HG03175 (cell line): Measurements from ENCODE around the gene SMAD2.
"Not testable (repeated sequence)": the region's sequence is repeated elsewhere in the genome, so short reads cannot be mapped to it uniquely, and the experiment has no call there.

Source experiments
- ATAC-seq: cut with Tn5 transposase; IDR thresholded peaks from one replicate; pipeline ENCODE4 v1.9.1; 2021; ENCODE audit warnings: mild to moderate bottlenecking, moderate library complexity; ENCODE audit not compliant: unreplicated experiment

The SMAD2 gene

DNA sequence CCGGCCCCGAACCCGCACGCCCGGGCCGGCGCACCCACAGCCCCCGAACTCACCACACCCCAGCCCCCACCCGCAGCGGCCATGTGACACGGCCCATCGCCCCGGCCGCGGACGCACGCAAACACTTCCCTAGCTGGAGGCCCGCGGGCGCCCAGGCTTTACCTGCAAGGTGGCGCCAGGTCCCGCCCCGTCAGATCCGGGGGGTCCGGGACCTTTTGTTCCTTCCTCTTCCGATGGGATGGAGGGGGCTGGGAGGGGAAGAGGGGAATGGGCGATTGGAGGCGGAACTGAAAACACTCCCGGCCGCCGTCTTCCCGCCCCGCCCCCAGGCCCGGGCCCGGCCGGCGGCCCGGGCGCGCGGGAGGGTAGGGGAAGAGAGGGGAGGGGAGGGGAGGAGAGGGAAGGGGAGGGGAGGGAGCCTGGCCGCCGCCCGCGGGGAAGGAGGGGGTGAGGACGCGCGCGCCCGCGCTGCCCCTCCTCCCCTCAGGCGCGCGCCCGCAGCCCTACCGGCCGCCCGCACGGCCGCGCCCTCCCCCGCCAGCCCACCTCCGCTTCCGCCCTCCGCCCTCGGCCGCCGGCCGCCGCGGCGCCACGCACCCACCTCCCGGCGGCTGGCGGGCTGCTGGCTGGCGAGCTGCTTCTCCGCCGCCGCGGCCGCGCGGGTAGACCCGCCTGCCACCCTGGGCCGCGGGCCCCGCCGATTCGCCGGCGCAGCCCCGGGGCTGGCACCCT, at the start of gene SMAD2:
TSS of gene SMAD2 (minus strand) at position 461 of the 732 bp plus-strand sequence. CDS start 33,903 bp downstream, outside the sequence.
- ATAC-seq = peak; percentile 66

DNA sequence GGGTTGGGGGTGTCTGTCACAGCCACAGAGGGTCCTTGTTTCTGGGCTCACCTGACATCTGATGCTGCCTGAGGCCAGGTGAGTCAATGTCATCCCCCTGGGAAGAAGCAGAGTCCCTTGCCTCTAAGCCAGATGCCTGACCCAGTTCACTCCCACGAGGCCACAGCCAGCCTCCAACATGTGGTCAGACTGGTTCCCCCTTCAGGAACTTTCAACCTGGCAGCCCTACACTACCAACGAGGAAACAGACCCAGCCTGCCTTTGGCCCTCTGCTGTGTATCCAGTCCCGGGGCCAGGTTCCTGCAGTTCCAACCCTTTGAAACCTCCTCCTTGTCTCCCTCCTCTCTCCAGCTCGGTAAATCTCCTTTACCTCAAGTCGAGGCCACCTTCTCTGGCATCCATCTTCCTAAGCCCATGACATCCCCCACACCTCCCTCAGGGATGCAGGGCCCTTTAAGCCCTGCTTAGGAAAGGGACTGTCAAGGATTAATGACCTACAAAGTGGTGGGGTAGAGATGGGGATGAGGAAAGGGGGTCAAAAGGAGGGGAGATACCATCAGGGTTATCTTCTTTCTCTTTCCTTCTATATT, 49.2 kb upstream of the SMAD2 start:
- ATAC-seq = no peak

DNA sequence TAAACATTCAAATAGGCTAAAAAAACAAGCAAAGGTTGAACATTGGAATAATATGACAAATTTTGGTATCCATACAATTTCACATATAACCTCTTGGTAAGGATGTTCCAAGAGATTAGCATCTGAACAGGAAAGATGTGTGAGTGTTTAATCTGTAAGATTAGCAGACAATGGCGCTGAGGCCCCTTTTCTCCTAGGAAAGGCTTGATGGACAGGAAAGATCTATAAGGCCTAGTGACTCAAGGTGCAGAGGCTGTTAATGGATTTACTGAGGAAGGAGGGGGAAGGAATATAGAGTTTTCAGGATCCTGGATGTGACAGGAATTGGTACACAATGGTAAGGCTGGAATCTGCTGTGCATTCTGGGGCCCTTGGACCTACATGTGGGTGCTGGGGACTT, 48.1 kb upstream of the SMAD2 start:
- no peak for ATAC-seq

DNA sequence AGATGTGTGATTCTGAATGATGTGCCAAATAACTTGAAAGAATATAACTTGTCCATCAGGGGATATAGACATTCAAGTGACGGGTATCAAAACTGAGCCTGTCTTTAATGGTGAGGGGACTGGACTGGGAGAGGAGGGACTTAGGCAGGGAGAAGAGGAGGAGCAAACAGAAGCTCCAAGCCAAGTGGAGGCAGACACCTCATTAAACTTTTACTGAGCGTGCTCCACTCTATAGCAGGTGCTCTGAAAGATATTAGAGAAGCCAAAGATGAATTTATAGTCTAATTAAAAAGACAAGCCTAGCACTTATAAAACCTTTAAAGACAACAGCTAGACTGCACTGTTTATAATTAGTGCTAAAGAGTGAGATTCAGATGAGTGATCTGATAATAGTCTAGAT, 47.7 kb upstream of the SMAD2 start:
- no peak for ATAC-seq

DNA sequence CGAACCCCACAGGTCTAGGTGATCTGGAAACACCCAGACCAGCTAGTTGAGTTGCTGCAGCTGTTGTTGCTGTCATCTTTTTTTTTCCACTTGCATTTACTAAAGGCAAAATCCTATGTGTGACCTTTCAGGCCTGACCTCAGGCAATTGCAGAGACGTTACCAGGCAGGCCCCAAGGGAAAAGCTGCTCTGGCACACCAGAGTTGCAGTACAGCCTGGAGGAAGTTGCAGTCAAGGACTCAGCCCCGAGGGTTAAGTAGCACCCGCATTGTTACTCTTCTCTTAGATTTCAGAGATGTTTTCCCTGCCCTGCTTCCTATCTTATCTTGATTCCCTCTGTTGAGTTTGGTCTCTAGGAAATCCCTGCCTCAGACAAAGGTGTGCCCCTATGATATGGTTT, 45.2 kb upstream of the SMAD2 start:
- ATAC-seq = no peak

DNA sequence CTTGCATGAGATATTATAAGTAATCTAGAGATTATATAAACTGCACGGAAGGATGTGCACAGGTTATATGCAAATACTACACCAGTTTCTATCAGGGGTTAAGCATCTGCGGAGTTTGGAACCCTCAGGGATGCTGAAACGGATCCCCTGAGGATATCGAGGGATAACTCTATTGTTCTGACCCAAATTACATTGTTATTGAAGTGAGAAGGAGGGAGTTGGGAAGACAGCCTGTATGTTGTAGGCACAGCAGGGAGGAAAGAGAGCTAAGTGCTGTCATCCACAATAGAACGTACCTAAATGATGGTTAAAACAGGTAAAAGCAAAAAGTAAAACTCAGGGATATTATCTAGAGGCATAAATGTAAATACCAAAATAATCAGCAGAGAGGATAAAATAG, 44.6 kb upstream of the SMAD2 start:
- ATAC-seq = no peak

DNA sequence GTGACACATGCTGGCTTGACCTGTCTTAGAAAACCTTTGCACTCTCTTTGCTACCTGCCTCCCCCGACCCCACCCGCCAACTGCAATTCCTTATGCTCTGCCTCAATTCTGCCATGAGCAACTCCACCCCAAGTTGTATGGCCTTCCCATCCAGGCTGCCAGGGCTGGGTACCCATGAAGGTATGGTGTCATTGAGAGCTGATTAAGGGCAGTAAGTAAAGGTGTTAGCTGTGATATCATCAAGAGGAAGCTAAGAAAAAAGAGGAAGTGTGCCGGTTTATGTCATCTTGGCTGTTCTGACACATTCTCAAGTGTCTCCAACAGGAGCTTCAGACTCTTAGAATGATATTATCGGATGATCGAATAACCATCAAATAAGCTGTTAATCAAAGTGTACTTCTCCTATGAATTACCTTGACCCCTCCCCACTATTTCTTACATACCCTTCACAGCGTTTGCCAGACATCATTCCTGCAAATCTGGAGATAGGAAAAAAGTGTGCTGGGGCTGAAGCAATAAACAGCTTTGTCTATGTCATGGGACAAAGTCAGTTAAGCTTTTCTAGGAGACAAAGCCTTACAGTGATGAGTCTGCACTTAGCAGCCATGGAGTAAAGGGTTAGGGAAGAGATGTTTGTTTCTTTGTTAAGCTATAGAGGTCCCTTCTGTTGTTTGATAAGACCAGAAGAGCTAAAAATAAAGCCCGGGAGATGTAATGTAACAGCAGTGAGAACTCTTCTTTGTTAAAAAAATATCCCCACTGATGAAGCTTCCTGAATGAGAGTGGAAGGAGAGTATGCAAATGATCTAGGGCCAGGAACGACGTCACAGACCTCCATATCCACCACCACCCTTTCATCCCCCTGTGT, 40.4 kb upstream of the SMAD2 start:
- ATAC-seq = peak; percentile 96

DNA sequence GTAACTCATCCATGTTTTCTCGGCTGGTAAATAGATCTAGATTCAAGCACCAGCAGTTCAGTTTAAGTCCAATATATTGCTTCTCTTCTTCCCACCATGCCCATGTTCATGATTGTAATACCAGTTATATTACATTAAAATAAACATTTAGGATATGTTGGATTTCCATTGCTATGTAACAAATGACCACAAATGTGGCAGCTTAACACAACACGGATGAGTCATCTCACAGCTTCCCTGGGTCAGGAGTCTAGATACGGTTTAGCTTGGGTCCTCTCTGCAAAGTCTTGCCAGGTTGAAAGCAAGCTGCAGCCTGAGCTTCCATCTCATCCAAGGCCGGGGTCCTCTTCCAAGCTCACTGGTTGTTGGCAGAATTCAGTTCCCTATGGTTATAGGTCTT, 39.4 kb upstream of the SMAD2 start:
- no peak for ATAC-seq

DNA sequence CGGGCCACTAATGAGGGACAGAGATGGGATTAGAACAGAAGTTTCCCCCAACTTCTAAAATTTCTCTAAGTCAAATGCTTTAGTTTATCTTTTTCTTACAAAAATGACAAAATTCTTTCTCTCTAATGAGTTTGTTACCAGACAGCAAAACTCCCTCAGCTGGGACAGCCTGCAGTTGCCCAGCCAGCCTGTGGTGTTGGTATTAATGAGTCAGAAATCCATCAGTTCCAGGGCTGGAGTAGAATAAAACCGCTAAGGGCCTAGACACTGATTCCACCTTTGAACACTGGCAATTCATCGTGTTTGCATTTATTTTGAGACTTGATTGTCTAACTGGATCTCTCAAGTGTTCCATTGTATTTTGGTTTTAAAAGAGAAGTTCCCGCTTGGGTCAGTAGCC, 38.3 kb upstream of the SMAD2 start:
- ATAC-seq = no peak

DNA sequence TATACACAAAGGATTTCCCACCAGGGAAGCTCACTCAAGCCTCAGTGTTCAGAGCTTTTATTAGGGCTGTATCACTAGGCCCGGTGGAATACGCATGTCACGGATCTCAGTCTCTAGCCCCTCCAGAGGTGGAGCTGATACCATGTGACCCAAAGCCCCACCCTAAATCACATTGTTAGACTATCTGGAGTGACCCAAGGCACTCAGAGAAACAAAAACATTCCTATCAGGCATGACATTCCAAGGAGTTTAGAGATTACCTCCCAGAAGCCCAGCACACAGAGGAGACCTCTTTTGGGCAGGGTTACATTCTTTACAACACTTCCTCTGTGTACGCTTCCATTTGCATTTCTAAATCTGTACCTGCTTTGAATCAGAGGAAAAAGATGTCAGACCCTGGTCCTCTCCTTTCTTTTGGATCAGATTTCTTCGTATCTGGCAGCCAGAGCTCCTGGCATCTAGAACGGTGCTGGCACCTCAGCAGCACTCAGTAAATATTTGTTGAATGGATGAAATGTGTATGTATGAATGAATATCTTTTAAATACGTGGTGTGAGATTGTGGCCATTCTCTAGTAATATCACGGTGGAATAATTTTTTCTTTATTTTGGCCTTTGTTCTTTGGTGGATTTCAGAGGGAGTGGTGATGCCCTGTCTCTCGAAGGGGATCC, 37.7 kb upstream of the SMAD2 start:
- ATAC-seq = no peak

DNA sequence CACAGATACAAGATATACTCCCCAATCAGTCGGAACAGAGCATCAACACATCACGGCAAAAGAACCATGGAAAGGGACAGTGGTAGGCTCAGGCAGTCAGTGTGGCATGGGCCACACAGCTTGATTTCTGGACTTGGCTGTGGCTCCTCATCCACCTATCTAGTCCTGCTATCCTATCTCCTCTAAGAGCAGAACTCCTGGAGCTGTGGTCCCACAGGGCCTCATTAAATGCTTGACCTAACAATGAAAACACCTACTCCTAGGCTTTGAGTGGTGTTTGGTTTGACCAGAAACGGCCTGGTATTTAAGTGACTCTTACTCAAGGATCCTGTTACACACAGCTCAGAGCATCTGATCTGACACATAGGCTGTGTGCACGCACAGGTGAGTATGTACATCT, 33.6 kb upstream of the SMAD2 start:
- ATAC-seq = no peak

DNA sequence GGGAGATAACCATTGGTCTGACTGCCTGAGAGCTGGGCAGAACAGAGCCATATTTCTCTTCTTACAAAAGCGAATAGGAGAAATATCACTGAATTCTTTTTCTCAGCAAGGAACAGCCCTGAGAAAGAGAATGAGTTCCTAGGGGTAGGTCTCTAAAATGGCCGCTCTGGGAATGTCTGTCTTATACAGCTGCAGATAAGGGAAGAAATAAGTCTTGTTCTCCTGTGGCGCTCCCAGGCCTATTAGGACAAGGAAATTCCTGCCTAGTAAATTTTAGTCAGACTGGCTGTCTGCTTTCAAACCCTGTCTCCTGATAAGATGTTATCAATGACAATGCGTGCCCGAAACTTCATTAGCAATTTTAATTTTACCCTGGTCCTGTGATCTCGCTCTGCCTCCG, 30.5 kb upstream of the SMAD2 start:
- ATAC-seq = not testable (repeated sequence)

DNA sequence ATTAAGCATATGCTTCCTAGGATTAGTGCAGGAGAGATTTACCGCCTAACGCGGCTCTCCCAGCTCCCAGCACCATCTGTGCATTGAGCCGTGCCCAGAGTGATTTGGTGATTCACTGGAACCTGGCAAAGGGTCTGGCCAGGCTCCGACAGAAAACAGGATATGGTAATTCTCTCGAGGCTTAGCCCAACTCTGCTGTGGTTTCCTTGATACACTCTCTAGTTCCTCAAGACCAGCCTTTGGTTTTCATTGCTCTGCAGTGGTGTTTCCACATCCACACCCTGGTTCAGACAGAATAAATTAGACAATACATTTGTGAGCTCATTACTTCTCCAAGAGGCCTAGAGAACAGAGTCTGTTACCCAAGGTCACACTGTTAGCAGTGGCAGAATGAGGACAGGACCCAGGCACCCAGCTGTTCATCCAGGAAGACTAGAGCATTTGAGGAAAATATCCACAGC, 23.0 kb upstream of the SMAD2 start:
- peak; percentile 85 for ATAC-seq

DNA sequence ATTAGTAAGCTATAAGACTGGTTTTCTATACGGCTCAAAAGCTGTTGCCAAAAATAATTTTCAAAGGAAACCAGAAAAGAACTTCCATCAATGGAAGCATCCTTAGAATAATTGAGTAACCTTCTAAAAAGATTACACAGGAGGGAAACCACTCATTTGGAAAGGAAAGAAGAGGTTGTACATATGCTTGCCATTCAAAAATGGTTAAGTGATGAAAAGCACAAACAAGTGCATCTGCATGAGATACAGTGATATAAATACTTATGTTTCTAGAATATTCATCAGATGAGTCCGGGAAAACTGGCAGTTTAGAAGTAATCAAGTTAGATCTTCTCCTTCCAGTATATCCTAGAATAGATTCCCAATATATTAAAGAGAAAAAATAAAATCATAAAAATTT, 20.1 kb upstream of the SMAD2 start:
- no peak for ATAC-seq

DNA sequence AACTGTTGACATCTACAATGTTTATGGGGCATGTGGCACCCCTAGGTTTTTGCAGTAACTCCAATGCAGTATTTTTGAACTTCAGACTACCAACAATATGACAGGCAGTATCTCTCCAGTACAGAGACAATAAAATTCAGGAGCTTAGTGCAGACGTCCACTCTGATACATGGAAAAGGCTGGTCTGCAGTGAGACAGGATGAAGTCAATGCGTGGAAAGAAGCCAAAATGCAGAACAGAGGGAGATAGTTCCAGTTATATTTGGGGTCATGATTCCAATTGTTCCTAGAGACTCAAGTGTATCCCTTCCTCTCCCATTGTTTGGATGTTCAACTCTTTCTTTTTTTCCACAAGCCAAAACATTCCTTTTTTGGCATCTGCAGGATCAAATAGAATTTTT, 18.7 kb upstream of the SMAD2 start:
- ATAC-seq = no peak

DNA sequence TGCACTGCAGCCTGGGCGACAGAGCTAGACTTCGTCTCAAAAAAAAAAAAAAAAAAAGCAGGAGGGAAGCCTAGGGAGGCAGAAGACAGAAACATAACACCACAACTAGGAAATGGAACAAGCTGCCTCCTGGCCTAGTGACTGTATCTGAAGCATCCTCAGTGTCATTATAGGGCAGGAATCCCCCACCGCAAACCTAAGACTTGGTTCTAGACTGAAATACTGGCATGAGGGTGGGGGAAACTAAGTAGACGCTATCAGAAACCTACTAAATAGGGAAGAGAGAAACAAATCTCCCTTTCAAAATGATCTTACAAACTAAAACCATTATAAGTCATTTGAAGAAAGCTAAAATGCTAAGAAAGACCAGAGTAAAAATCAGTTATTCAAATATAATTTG, 16.4 kb upstream of the SMAD2 start:
- no peak for ATAC-seq

DNA sequence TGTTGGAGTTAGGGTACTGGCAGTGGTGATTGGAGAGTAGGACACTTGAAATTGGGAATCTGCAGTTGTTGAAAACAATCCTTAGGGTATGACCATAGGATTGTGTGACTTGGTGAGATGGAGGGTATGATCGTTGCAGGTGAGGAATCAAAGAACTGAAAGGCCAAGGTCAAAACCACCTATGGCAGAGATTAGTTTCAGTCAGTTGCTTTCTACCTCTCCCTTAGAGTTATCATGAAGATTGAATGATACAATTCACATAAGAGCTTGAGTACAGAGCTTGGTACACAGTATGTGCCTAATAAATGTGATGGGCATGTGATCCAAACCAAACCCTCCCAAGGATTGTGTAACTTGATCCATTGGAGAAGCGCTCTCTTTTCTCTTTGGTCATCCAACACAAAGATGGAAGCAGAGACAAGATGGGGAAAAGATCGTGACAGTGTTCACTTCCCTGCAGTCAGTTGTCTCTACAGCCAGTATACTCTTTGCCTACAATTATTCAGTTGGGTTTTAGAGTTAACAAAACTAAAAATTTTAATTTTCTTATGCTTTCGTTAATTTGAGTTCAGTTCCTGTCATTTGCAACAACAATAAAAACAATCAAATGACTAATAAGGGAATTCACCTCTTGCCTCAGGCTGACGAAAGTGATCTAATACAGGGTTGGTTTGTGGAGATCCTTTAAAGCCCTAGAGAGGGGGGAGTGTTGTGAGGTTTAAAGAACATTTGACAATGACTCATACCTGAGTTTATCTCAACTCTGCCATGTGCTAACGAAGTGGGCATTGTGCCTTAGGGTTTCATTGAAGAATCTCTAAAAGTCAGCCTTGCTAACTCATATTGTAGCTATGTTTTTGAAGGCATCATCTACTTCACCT, 14.8 kb upstream of the SMAD2 start:
- ATAC-seq = no peak

DNA sequence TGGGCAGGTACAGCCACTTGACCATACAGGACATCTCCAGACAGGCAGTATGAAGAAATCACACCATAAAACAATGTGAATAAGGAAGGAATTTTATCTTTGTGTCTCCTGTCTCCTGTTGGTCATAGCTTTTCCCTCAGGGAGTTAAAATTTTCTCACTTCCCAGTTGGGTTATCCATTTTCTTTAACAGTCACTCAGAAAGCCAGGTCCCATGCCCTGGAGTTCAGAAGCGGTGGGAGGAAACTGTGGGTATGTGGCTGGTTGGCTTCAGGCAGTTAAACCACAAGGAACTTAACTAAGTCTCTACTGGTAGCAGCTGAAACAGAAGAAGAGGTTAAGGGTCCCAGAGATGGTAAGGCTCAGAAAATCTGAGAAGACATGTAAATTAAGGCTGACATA, 6.5 kb upstream of the SMAD2 start:
- no peak for ATAC-seq

DNA sequence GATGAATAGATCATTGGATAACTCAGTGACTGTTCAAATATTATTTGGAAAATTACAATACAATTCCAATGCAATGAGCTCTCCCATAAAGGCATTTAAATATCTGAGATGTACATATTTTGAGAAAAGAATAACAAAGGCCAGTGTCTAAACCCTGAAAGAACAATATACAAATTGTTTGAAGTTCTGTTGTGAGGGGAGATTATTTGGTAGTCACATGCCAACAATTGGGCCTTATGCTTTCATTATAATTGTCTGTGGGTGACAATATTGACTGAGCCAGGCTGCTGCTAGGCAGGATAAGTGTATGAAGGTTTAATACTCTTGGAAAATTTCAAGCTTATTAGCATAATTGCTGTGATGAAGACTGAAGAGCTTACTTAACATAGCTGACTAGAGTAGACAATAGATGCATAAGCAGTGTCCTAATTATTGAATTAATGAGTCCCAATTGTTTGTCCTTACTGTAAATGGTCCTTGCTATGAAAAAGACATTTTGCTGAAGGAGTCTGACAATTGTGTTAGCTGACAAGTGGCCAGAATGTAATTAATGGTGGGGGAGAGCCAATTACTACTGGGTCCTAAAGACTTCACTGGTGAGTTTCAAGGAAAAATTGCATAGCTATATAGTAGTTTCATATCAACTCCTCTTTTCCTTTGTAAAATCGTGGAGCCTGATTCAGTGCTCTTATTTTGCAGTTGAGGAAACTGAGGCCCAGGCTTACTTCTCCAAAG, 5.0 kb upstream of the SMAD2 start:
- no peak for ATAC-seq

DNA sequence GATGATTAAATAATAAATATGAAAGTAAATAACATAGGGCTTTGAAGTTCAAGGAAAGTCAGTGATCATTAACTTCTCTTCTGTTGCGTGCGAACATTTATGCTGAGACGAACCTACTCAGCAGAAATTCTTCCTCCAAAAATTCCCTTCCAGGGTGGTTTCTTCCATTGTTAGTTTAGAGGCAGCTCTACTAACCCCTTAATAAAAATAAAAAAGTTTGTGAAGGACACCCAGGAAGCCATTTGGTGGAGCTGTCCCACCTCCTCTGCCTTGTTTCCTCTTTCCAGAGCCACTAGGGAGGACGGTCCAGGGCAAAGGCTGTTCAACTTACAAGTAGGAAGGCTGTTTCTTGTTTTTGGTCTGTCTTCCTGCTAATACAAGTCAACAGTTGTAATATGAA, 2.1 kb upstream of the SMAD2 start:
- no peak for ATAC-seq
